HG02840 (cell line): ENCODE measurements around the gene CISTR.
"Not testable (repeated sequence)": the region's sequence is repeated elsewhere in the genome, so short reads cannot be mapped to it uniquely, and the experiment has no call there.

ENCODE experiments used
- ATAC-seq: cut with Tn5 transposase; IDR thresholded peaks from one replicate; pipeline ENCODE4 v1.9.1; 2021; ENCODE audit warnings: mild to moderate bottlenecking, moderate library complexity, moderate number of reproducible peaks; ENCODE audit not compliant: unreplicated experiment, low FRiP score

Gene CISTR

GRCh38 chr12:53725824-53726223 lies 26.0 kb downstream of the CISTR start:
- ATAC-seq, result no peak

GRCh38 chr12:53722450-53723041 lies 29.2 kb downstream of the CISTR start:
- no peak for ATAC-seq

GRCh38 chr12:53720946-53721345 lies 30.8 kb downstream of the CISTR start:
- ATAC-seq, result no peak

- ATAC-seq, result no peak
These were observed 32.1 kb downstream of the CISTR start for GRCh38 chr12:53719649-53720048.

GRCh38 chr12:53718567-53718966 lies 33.2 kb downstream of the CISTR start:
- ATAC-seq, result not testable (repeated sequence)

- ATAC-seq, result no peak
These were observed 34.5 kb downstream of the CISTR start for GRCh38 chr12:53717319-53717718.

GRCh38 chr12:53714004-53714403 lies 37.8 kb downstream of the CISTR start:
- ATAC-seq, result no peak

GRCh38 chr12:53713516-53713915 lies 38.3 kb downstream of the CISTR start:
- ATAC-seq, result no peak

- no peak for ATAC-seq
These were observed 39.6 kb downstream of the CISTR start for GRCh38 chr12:53712059-53712643.

GRCh38 chr12:53710091-53710490 lies 41.7 kb downstream of the CISTR start:
- ATAC-seq, result no peak

- no peak for ATAC-seq
These were observed 42.1 kb downstream of the CISTR start for GRCh38 chr12:53709671-53710070.

- ATAC-seq, result no peak
These were observed 45.7 kb downstream of the CISTR start for GRCh38 chr12:53706080-53706479.

- no peak for ATAC-seq
These were observed 48.0 kb downstream of the CISTR start for GRCh38 chr12:53703756-53704155.

GRCh38 chr12:53701518-53702264 lies 50.1 kb downstream of the CISTR start:
- ATAC-seq, result no peak

GRCh38 chr12:53700567-53700966 lies 51.2 kb downstream of the CISTR start:
- ATAC-seq, result no peak

GRCh38 chr12:53699678-53700025 lies 52.1 kb downstream of the CISTR start:
- ATAC-seq, result no peak

GRCh38 chr12:53698948-53699677 lies 52.7 kb downstream of the CISTR start:
- ATAC-seq, result no peak

- ATAC-seq, result no peak
These were observed 55.0 kb downstream of the CISTR start for GRCh38 chr12:53696655-53697331.
